ENCODE results near the gene CASKIN1. TPM values are rescaled to one million over a fixed set of nuclear protein-coding genes. Genes with fewer than 3 reads are reported as not detected.

Gene CASKIN1
- total RNA-seq, 1 experiment from 2014 or later, result 5.9 TPM

GRCh38 chr16:2167068-2167638 is 29.3 kb downstream of the CASKIN1 start:
- no TSS peak for BruUV-seq (replicated peaks)
- Histone ChIP-seq H3K9ac (ENCODE audit: low read length) (no peak overlapping the region), H3K9me2 (ENCODE audit: insufficient read depth) (no peaks in the 10 kb centered on the region), H3K79me2 (ENCODE audit: insufficient read depth, low read length) (peaks cover 56% of the 10 kb centered on the region), H2AFZ (ENCODE audit: low read depth, low read length, poor library complexity, severe bottlenecking) (no peak overlapping the region), H4K20me1 (ENCODE audit: insufficient read depth) (no peaks in the 10 kb centered on the region), H3K4me3 (replicated peaks in 1 of 2; ENCODE audit: low read depth in 1 of 2, low read length in 2 of 2) (no peak overlapping the region), H3K4me1 (ENCODE audit: control insufficient read depth in 1 of 2, insufficient read depth in 2 of 2, low read length in 2 of 2) (peaks cover 14 to 19% of the 10 kb centered on the region in 2 experiments), H3K4me2 (ENCODE audit: low read length) (no peak overlapping the region), H3K9me3 (ENCODE audit: control insufficient read depth in 1 of 2, insufficient read depth in 1 of 2, low read depth in 1 of 2, low read length in 2 of 2) (no peaks in the 10 kb centered on the region), H3K27ac (ENCODE audit: low read depth, low read length) (no peak overlapping the region; the same call in 1 of the 2 replicates), H3K27me3 (ENCODE audit: insufficient read depth, low read length) (no peaks in the 10 kb centered on the region), H3K36me3 (ENCODE audit: control insufficient read depth in 1 of 2, insufficient read depth in 2 of 2, low read length in 2 of 2) (peaks cover 7 to 37% of the 10 kb centered on the region in 2 experiments; a peak in 3 of 4 replicates)
- TF ChIP-seq YY1 (IDR thresholded peaks at IDR 0.05; ENCODE audit: extremely low read depth, insufficient replicate concordance, low read depth, low read length) (no peak), CBX3 (IDR thresholded peaks at IDR 0.05; ENCODE audit: low read depth) (no peak), TCF7L2 (IDR thresholded peaks at IDR 0.05; ENCODE audit: borderline replicate concordance, extremely low read depth, insufficient read depth, insufficient read length) (no peak), JUND (IDR thresholded peaks at IDR 0.05) (no peak), EZH2 (IDR thresholded peaks at IDR 0.05) (no peak), FOSL1 (IDR thresholded peaks at IDR 0.05; ENCODE audit: low read depth) (no peak), SRF (IDR thresholded peaks at IDR 0.05; ENCODE audit: low read depth) (no peak), RAD21 (IDR thresholded peaks at IDR 0.05; ENCODE audit: low read depth) (no peak), CTCF (IDR thresholded peaks at IDR 0.05 in 2 of 3, conservative IDR thresholded peaks at IDR 0.05 in 1 of 3; ENCODE audit: borderline replicate concordance in 1 of 3, insufficient read depth in 1 of 3, low read depth in 2 of 3, low read length in 2 of 3) (no peak), EGR1 (IDR thresholded peaks at IDR 0.05; ENCODE audit: low read depth) (no peak)
- TF ChIP-seq, protein P1, sequence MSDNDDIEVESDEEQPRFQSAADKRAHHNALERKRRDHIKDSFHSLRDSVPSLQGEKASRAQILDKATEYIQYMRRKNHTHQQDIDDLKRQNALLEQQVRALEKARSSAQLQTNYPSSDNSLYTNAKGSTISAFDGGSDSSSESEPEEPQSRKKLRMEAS (IDR thresholded peaks at IDR 0.05), result no peak
- TF ChIP-seq, protein P2, sequence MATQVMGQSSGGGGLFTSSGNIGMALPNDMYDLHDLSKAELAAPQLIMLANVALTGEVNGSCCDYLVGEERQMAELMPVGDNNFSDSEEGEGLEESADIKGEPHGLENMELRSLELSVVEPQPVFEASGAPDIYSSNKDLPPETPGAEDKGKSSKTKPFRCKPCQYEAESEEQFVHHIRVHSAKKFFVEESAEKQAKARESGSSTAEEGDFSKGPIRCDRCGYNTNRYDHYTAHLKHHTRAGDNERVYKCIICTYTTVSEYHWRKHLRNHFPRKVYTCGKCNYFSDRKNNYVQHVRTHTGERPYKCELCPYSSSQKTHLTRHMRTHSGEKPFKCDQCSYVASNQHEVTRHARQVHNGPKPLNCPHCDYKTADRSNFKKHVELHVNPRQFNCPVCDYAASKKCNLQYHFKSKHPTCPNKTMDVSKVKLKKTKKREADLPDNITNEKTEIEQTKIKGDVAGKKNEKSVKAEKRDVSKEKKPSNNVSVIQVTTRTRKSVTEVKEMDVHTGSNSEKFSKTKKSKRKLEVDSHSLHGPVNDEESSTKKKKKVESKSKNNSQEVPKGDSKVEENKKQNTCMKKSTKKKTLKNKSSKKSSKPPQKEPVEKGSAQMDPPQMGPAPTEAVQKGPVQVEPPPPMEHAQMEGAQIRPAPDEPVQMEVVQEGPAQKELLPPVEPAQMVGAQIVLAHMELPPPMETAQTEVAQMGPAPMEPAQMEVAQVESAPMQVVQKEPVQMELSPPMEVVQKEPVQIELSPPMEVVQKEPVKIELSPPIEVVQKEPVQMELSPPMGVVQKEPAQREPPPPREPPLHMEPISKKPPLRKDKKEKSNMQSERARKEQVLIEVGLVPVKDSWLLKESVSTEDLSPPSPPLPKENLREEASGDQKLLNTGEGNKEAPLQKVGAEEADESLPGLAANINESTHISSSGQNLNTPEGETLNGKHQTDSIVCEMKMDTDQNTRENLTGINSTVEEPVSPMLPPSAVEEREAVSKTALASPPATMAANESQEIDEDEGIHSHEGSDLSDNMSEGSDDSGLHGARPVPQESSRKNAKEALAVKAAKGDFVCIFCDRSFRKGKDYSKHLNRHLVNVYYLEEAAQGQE (IDR thresholded peaks at IDR 0.05; ENCODE audit: low read depth), result no peak
- intact Hi-C loops (cut with micrococcal nuclease), result no loop called here
- ChIA-PET RAD21 (ENCODE audit: low non-redundant PET in 1 of 2, low total read pairs in 2 of 2, uncharacterized antibody in 2 of 2, unreplicated experiment in 2 of 2) (interaction anchor here in 1 of 2 experiments (0.5 kb wide), 1 partner anchor 56 kb away, joined by 3 read pairs; no protein-coding TSS in a partner anchor), POLR2A (interaction anchor here (2.7 kb wide), 1 partner anchor 12 kb away, joined by 14 read pairs; the partner anchor contains the start of gene TRAF7), CTCF (no interaction called here)
- ATAC-seq (no peak), DNase-seq (ENCODE audit: low read depth, low spot score) (no peak)
